ENCODE measurements around the gene TRPC6. TPM values are rescaled to one million over a fixed set of nuclear protein-coding genes. Genes with fewer than 3 reads are reported as not detected.
A peak's percentile ranks its signal among the peaks of the same experiment; 100 is the strongest.
"Not testable (repeated sequence)": the region's sequence is repeated elsewhere in the genome, so short reads cannot be mapped to it uniquely, and the experiment has no call there.

Gene TRPC6
- total RNA-seq, 1 experiment from 2014 or later, result 0.11 TPM

GRCh38 chr11:101523193-101523592, 60.6 kb downstream of the TRPC6 start:
- no peak for DNase-seq (ENCODE audit: low read depth)

- no peak for DNase-seq (ENCODE audit: low read depth)
These were observed 62.0 kb downstream of the TRPC6 start for GRCh38 chr11:101521821-101522220.

- no peak for DNase-seq (ENCODE audit: low read depth)
These were observed 67.3 kb downstream of the TRPC6 start for GRCh38 chr11:101516546-101516945.

- no peak for DNase-seq (ENCODE audit: low read depth)
These were observed 72.7 kb downstream of the TRPC6 start for GRCh38 chr11:101511065-101511464.

GRCh38 chr11:101510591-101510990, 73.2 kb downstream of the TRPC6 start:
- no peak for DNase-seq (ENCODE audit: low read depth)

- no peak for DNase-seq (ENCODE audit: low read depth)
These were observed 73.9 kb downstream of the TRPC6 start for GRCh38 chr11:101509922-101510321.

GRCh38 chr11:101508370-101508769, 75.4 kb downstream of the TRPC6 start:
- DNase-seq (ENCODE audit: low read depth), result no peak

GRCh38 chr11:101498891-101499290, 84.9 kb downstream of the TRPC6 start:
- no peak for DNase-seq (ENCODE audit: low read depth)

GRCh38 chr11:101497291-101497690, 86.5 kb downstream of the TRPC6 start:
- no peak for DNase-seq (ENCODE audit: low read depth)

GRCh38 chr11:101487775-101488174, 96.0 kb downstream of the TRPC6 start:
- DNase-seq (ENCODE audit: low read depth), result no peak

GRCh38 chr11:101482556-101483124, 101.2 kb downstream of the TRPC6 start:
- no peak for DNase-seq (ENCODE audit: low read depth)

- no peak for DNase-seq (ENCODE audit: low read depth)
These were observed 105.0 kb downstream of the TRPC6 start for GRCh38 chr11:101478587-101479369.

- DNase-seq (ENCODE audit: low read depth), result no peak
These were observed 105.9 kb downstream of the TRPC6 start for GRCh38 chr11:101477926-101478325.

GRCh38 chr11:101476191-101476590, 107.6 kb downstream of the TRPC6 start:
- no peak for DNase-seq (ENCODE audit: low read depth)

GRCh38 chr11:101475699-101476098, 108.1 kb downstream of the TRPC6 start:
- no peak for DNase-seq (ENCODE audit: low read depth)

GRCh38 chr11:101474666-101475065, 109.1 kb downstream of the TRPC6 start:
- no peak for DNase-seq (ENCODE audit: low read depth)

- DNase-seq (ENCODE audit: low read depth), result peak; percentile 64
These were observed 112.8 kb downstream of the TRPC6 start for GRCh38 chr11:101470881-101471520.

- no peak for DNase-seq (ENCODE audit: low read depth)
These were observed 113.4 kb downstream of the TRPC6 start for GRCh38 chr11:101470419-101470818.

GRCh38 chr11:101466352-101466751, 117.5 kb downstream of the TRPC6 start:
- DNase-seq (ENCODE audit: low read depth), result peak; percentile 32

GRCh38 chr11:101464388-101464787, 119.4 kb downstream of the TRPC6 start:
- not testable (repeated sequence) for DNase-seq (ENCODE audit: low read depth)

GRCh38 chr11:101459020-101459419, 124.8 kb downstream of the TRPC6 start:
- DNase-seq (ENCODE audit: low read depth), result no peak

GRCh38 chr11:101458161-101458560, 125.6 kb downstream of the TRPC6 start:
- peak; percentile 30 for DNase-seq (ENCODE audit: low read depth)

GRCh38 chr11:101456812-101457211, 127.0 kb downstream of the TRPC6 start:
- peak; percentile 11 for DNase-seq (ENCODE audit: low read depth)

Measured in HT1080 (cell line).